ENCODE data around the gene SMARCD3. TPM values are rescaled to one million over a fixed set of nuclear protein-coding genes. Genes with fewer than 3 reads are reported as not detected.

SMARCD3 gene
- total and polyA plus RNA-seq, 9 of the 15 experiments (the other 6 are each of a cell fraction or from before 2014, with no cell fraction given): 0.43 to 3.6 (median 2.6) TPM

GRCh38 chr7:151245360-151246101 lies 3.0 kb downstream of the SMARCD3 start (continued):
- TF ChIP-seq NONO (IDR thresholded peaks at IDR 0.05; ENCODE audit: low read depth in 2 of 2, low read length in 1 of 2): peak in 1 of 2 experiments; percentile 69; a peak in 1 of 4 replicates
- TF ChIP-seq E2F6 (IDR thresholded peaks at IDR 0.05; ENCODE audit: borderline replicate concordance in 1 of 2, extremely low read depth in 1 of 2, insufficient read depth in 1 of 2, insufficient read length in 1 of 2, low read depth in 1 of 2, low read length in 1 of 2, poor library complexity in 1 of 2, severe bottlenecking in 1 of 2): peak in 1 of 2 experiments; percentile 19
- no peak for TF ChIP-seq FOSL1 (tag; conservative IDR thresholded peaks at IDR 0.05)
- TF ChIP-seq, protein P1, sequence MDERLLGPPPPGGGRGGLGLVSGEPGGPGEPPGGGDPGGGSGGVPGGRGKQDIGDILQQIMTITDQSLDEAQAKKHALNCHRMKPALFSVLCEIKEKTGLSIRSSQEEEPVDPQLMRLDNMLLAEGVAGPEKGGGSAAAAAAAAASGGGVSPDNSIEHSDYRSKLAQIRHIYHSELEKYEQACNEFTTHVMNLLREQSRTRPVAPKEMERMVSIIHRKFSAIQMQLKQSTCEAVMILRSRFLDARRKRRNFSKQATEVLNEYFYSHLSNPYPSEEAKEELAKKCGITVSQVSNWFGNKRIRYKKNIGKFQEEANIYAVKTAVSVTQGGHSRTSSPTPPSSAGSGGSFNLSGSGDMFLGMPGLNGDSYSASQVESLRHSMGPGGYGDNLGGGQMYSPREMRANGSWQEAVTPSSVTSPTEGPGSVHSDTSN (CRISPR knock-in tag; IDR thresholded peaks at IDR 0.05; ENCODE audit: low read depth): no peak
- TF ChIP-seq, protein P1 (tag; conservative IDR thresholded peaks at IDR 0.05; ENCODE audit: low read depth): no peak
- no peak for TF ChIP-seq TFAM (CRISPR knock-in tag; conservative IDR thresholded peaks at IDR 0.05)
- no peak for TF ChIP-seq ZNF780A (CRISPR knock-in tag; IDR thresholded peaks at IDR 0.05)
- TF ChIP-seq CTCF (IDR thresholded peaks at IDR 0.05 in 2 of 3, conservative IDR thresholded peaks at IDR 0.05 in 1 of 3; ENCODE audit: insufficient read depth in 2 of 3, low read depth in 1 of 3, low read length in 3 of 3): peak; percentile 57 to 86 (median 71); a peak in 5 of 6 replicates
- no peak for TF ChIP-seq ILK (tag; IDR thresholded peaks at IDR 0.05; ENCODE audit: borderline replicate concordance, low read depth)
- no peak for TF ChIP-seq NCOR1 (IDR thresholded peaks at IDR 0.05)
- TF ChIP-seq EZH2 (IDR thresholded peaks at IDR 0.05; ENCODE audit: borderline replicate concordance, low read depth, low read length): no peak
- peak in 1 of 2 experiments; percentile 32; a peak in 1 of 4 replicates for TF ChIP-seq RAD21 (CRISPR knock-in tag; conservative IDR thresholded peaks at IDR 0.05 in 1 of 2, IDR thresholded peaks at IDR 0.05 in 1 of 2)
- TF ChIP-seq, protein P2, sequence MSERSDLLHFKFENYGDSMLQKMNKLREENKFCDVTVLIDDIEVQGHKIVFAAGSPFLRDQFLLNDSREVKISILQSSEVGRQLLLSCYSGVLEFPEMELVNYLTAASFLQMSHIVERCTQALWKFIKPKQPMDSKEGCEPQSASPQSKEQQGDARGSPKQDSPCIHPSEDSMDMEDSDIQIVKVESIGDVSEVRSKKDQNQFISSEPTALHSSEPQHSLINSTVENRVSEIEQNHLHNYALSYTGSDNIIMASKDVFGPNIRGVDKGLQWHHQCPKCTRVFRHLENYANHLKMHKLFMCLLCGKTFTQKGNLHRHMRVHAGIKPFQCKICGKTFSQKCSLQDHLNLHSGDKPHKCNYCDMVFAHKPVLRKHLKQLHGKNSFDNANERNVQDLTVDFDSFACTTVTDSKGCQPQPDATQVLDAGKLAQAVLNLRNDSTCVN (CRISPR knock-in tag; IDR thresholded peaks at IDR 0.05): no peak
- no peak for TF ChIP-seq PHF8 (IDR thresholded peaks at IDR 0.05; ENCODE audit: borderline replicate concordance, low read length)
- TF ChIP-seq HNRNPH1 (optimal IDR thresholded peaks at IDR 0.05; ENCODE audit: low read depth, low read length): no peak
- TF ChIP-seq MYC (IDR thresholded peaks at IDR 0.05; ENCODE audit: low read depth, low read length): 0 out of 2 replicates have a peak, but pooled peaks have one; percentile 16
- TF ChIP-seq MYC (CRISPR knock-in tag; IDR thresholded peaks at IDR 0.05; ENCODE audit: borderline replicate concordance, low read depth): no peak
- no peak for TF ChIP-seq MCM2 (IDR thresholded peaks at IDR 0.05; ENCODE audit: low read depth)

Measured in K562 (cell line).